ENCODE data around the gene BNIP3. TPM values are rescaled to one million over a fixed set of nuclear protein-coding genes. Genes with fewer than 3 reads are reported as not detected.

BNIP3 gene
- total and polyA plus RNA-seq, 2 experiments from 2014 or later, result 82.4 to 112 TPM

DNA sequence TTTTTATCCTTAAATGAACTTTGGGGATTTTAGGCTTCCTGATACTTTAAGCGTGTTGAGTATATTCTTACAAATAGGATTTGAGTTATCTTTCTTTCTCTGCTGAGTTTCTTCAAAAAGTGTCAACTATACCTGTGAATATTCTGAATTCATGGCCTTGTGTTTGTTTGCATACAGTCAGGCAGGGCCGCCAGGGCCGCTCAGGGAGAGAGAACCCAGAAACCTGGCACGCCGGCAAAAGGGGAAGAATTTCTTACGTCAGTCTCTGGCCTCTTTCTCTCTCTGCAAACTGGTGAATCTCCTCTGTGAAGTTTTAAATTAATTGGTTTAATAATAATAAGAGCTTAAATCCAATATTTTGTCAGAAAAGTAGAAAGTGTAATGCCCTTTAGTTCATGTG lies 29.3 kb upstream of the BNIP3 start:
- Histone ChIP-seq H3K4me3 (no peak overlapping the region), H3K4me1 (ENCODE audit: insufficient read depth) (no peaks in the 10 kb centered on the region), H3K27me3 (peaks cover 14% of the 10 kb centered on the region), H3K4me2 (no peak overlapping the region), H2AFZ (no peak overlapping the region), H3K79me2 (no peaks in the 10 kb centered on the region), H4K20me1 (ENCODE audit: insufficient read depth, poor library complexity, severe bottlenecking) (no peaks in the 10 kb centered on the region), H3K36me3 (replicated peaks; ENCODE audit: insufficient read depth, low read depth) (no peaks in the 10 kb centered on the region), H3K9me3 (ENCODE audit: low read depth) (no peaks in the 10 kb centered on the region), H3K27ac (no peak overlapping the region), H3K9me2 (replicated peaks; ENCODE audit: insufficient read depth) (no peaks in the 10 kb centered on the region)
- 64% methylated on average over 6 of the region's 6 CpGs for WGBS (ENCODE audit: low lambda C conversion rate, missing lambda C conversion rate)
- no peak for DNase-seq (ENCODE audit: low spot score)
- TF ChIP-seq, protein P1, sequence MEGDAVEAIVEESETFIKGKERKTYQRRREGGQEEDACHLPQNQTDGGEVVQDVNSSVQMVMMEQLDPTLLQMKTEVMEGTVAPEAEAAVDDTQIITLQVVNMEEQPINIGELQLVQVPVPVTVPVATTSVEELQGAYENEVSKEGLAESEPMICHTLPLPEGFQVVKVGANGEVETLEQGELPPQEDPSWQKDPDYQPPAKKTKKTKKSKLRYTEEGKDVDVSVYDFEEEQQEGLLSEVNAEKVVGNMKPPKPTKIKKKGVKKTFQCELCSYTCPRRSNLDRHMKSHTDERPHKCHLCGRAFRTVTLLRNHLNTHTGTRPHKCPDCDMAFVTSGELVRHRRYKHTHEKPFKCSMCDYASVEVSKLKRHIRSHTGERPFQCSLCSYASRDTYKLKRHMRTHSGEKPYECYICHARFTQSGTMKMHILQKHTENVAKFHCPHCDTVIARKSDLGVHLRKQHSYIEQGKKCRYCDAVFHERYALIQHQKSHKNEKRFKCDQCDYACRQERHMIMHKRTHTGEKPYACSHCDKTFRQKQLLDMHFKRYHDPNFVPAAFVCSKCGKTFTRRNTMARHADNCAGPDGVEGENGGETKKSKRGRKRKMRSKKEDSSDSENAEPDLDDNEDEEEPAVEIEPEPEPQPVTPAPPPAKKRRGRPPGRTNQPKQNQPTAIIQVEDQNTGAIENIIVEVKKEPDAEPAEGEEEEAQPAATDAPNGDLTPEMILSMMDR (IDR thresholded peaks at IDR 0.05; ENCODE audit: poor library complexity), result no peak
- TF ChIP-seq EZH2phosphoT487 (IDR thresholded peaks at IDR 0.05; ENCODE audit: low read depth, severe bottlenecking, unreplicated experiment) (no peak), EZH2 (IDR thresholded peaks at IDR 0.05; ENCODE audit: borderline replicate concordance) (no peak)

GRCh38 chr10:132010483-132010882 lies 28.8 kb upstream of the BNIP3 start:
- Histone ChIP-seq H3K9me2 (replicated peaks; ENCODE audit: insufficient read depth) (no peaks in the 10 kb centered on the region), H4K20me1 (ENCODE audit: insufficient read depth, poor library complexity, severe bottlenecking) (no peaks in the 10 kb centered on the region), H3K79me2 (no peaks in the 10 kb centered on the region), H3K36me3 (replicated peaks; ENCODE audit: insufficient read depth, low read depth) (no peaks in the 10 kb centered on the region), H3K4me1 (ENCODE audit: insufficient read depth) (no peaks in the 10 kb centered on the region), H3K4me2 (no peak overlapping the region), H3K27me3 (peaks cover 14% of the 10 kb centered on the region), H3K9me3 (ENCODE audit: low read depth) (no peaks in the 10 kb centered on the region), H3K27ac (no peak overlapping the region), H3K4me3 (no peak overlapping the region), H2AFZ (no peak overlapping the region)
- 95% methylated on average over 2 of the region's 2 CpGs for WGBS (ENCODE audit: low lambda C conversion rate, missing lambda C conversion rate)
- DNase-seq (ENCODE audit: low spot score), result no peak
- TF ChIP-seq, protein P1 (IDR thresholded peaks at IDR 0.05; ENCODE audit: poor library complexity), result no peak
- TF ChIP-seq EZH2phosphoT487 (IDR thresholded peaks at IDR 0.05; ENCODE audit: low read depth, severe bottlenecking, unreplicated experiment) (no peak), EZH2 (IDR thresholded peaks at IDR 0.05; ENCODE audit: borderline replicate concordance) (no peak)

DNA sequence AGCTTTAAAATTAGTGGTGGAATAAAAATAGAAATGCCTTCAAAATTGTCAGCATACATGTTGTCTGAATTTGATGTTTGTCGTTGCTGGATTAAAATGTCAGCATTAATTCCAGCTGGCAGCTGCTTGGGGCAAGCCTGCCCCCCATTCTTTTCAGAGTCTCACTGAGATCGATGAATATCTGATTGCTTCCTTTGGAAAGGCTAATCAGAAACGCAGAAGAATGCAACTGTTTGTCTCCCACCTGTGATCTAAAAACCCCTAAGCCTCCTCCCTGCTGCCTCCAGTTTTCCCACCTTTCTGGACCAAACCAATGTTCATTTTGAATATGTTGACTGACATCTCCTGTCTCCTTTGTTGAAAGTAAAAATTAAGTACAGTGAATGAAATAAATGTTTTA lies 27.9 kb upstream of the BNIP3 start:
- Histone ChIP-seq H2AFZ (no peak overlapping the region), H3K27me3 (peaks cover 14% of the 10 kb centered on the region), H3K9me2 (replicated peaks; ENCODE audit: insufficient read depth) (no peaks in the 10 kb centered on the region), H3K36me3 (replicated peaks; ENCODE audit: insufficient read depth, low read depth) (no peaks in the 10 kb centered on the region), H3K4me3 (no peak overlapping the region), H3K27ac (no peak overlapping the region), H3K9me3 (ENCODE audit: low read depth) (no peaks in the 10 kb centered on the region), H3K4me2 (no peak overlapping the region), H4K20me1 (ENCODE audit: insufficient read depth, poor library complexity, severe bottlenecking) (no peaks in the 10 kb centered on the region), H3K4me1 (ENCODE audit: insufficient read depth) (no peaks in the 10 kb centered on the region), H3K79me2 (no peaks in the 10 kb centered on the region)
- TF ChIP-seq EZH2 (IDR thresholded peaks at IDR 0.05; ENCODE audit: borderline replicate concordance) (no peak), EZH2phosphoT487 (IDR thresholded peaks at IDR 0.05; ENCODE audit: low read depth, severe bottlenecking, unreplicated experiment) (no peak)
- TF ChIP-seq, protein P1 (IDR thresholded peaks at IDR 0.05; ENCODE audit: poor library complexity), result no peak
- 38% methylated on average over 3 of the region's 3 CpGs for WGBS (ENCODE audit: low lambda C conversion rate, missing lambda C conversion rate)
- DNase-seq (ENCODE audit: low spot score), result no peak

GRCh38 chr10:132007681-132008080 lies 26.0 kb upstream of the BNIP3 start:
- Histone ChIP-seq H3K4me2 (no peak overlapping the region), H3K9me3 (ENCODE audit: low read depth) (no peaks in the 10 kb centered on the region), H3K79me2 (no peaks in the 10 kb centered on the region), H3K27me3 (peaks cover 14% of the 10 kb centered on the region), H3K27ac (no peak overlapping the region), H3K36me3 (replicated peaks; ENCODE audit: insufficient read depth, low read depth) (no peaks in the 10 kb centered on the region), H4K20me1 (ENCODE audit: insufficient read depth, poor library complexity, severe bottlenecking) (no peaks in the 10 kb centered on the region), H3K4me3 (no peak overlapping the region), H3K4me1 (ENCODE audit: insufficient read depth) (no peaks in the 10 kb centered on the region), H2AFZ (no peak overlapping the region), H3K9me2 (replicated peaks; ENCODE audit: insufficient read depth) (no peaks in the 10 kb centered on the region)
- WGBS (ENCODE audit: low lambda C conversion rate, missing lambda C conversion rate), result 91% methylated on average over 10 of the region's 10 CpGs
- TF ChIP-seq EZH2phosphoT487 (IDR thresholded peaks at IDR 0.05; ENCODE audit: low read depth, severe bottlenecking, unreplicated experiment) (no peak), EZH2 (IDR thresholded peaks at IDR 0.05; ENCODE audit: borderline replicate concordance) (no peak)
- TF ChIP-seq, protein P1 (IDR thresholded peaks at IDR 0.05; ENCODE audit: poor library complexity), result no peak
- DNase-seq (ENCODE audit: low spot score), result no peak

All from hepatocyte (in vitro differentiated cells).